Liver (tissue), 9 donors: ENCODE results near the gene PLIN3. TPM values are rescaled to one million over a fixed set of nuclear protein-coding genes. Genes with fewer than 3 reads are reported as not detected.

Experiments used
- DNase-seq: peaks from one replicate; pipeline ENCODE4 v3.0.0-alpha.2; 2017; ENCODE audit warnings: low spot score
- H3K27ac ChIP-seq, 2 donors: one replicate each; pipeline ENCODE4 v1.7.0; 2013; ENCODE audit warnings: inconsistent platforms in 2 of 2, low read length in 2 of 2, control low read depth in 1 of 2, low read depth in 1 of 2, mild to moderate bottlenecking in 1 of 2
- H3K27me3 ChIP-seq, 4 donors: one replicate each; pipeline versions ENCODE4 v1.6.1 to v1.7.0; 2013; ENCODE audit warnings: low read length in 3 of 4, inconsistent platforms in 1 of 4, mild to moderate bottlenecking in 1 of 4, moderate library complexity in 1 of 4; ENCODE audit not compliant: control insufficient read depth in 4 of 4, insufficient read depth in 4 of 4
- H3K36me3 ChIP-seq, 4 donors: one replicate each; pipeline versions ENCODE4 v1.6.1 to v1.7.0; 2013; ENCODE audit warnings: low read length in 3 of 4, mild to moderate bottlenecking in 3 of 4, low read depth in 1 of 4, moderate library complexity in 1 of 4; ENCODE audit not compliant: control insufficient read depth in 4 of 4, insufficient read depth in 3 of 4
- H3K4me1 ChIP-seq, 4 donors: one replicate each; pipeline versions ENCODE4 v1.6.1 to v1.7.0; 2013; ENCODE audit warnings: low read length in 3 of 4, mild to moderate bottlenecking in 3 of 4, moderate library complexity in 1 of 4; ENCODE audit not compliant: control insufficient read depth in 4 of 4, insufficient read depth in 4 of 4
- H3K4me3 ChIP-seq, 3 donors: one replicate each; pipeline versions ENCODE4 v1.6.1 to v1.7.0; 2013; ENCODE audit warnings: low read length in 3 of 3, control low read depth in 1 of 3, low read depth in 1 of 3, mild to moderate bottlenecking in 1 of 3
- H3K9ac ChIP-seq, 2 donors: one replicate each; pipeline ENCODE4 v1.7.0; 2013; ENCODE audit warnings: low read length in 2 of 2, mild to moderate bottlenecking in 2 of 2, moderate library complexity in 2 of 2, control low read depth in 1 of 2, low read depth in 1 of 2
- H3K9me3 ChIP-seq, 4 donors: one replicate each; pipeline versions ENCODE4 v1.6.1 to v1.7.0; 2013; ENCODE audit warnings: low read length in 3 of 4; ENCODE audit not compliant: control insufficient read depth in 4 of 4
- EGR1 ChIP-seq, 2 donors: IDR thresholded peaks; 2 replicates each; pipeline ENCODE4 v1.6.1; 2016 to 2018; ENCODE audit warnings: antibody characterized with exemption in 2 of 2, low read depth in 2 of 2
- FOXA1 ChIP-seq: IDR thresholded peaks from 2 replicates; pipeline ENCODE4 v1.6.1; 2016; ENCODE audit warnings: antibody characterized with exemption
- FOXA2 ChIP-seq: IDR thresholded peaks from 2 replicates; pipeline ENCODE4 v1.6.1; 2016; ENCODE audit warnings: antibody characterized with exemption
- GABPA ChIP-seq, 2 donors: IDR thresholded peaks in 1 of 2; conservative IDR thresholded peaks in 1 of 2; 2 replicates each; pipeline ENCODE4 v1.6.1; 2016; ENCODE audit warnings: antibody characterized with exemption in 2 of 2, mild to moderate bottlenecking in 1 of 2, moderate library complexity in 1 of 2
- HNF4A ChIP-seq, 2 donors: conservative IDR thresholded peaks; 2 replicates each; pipeline ENCODE4 v1.6.1; 2016; ENCODE audit warnings: antibody characterized with exemption in 2 of 2, mild to moderate bottlenecking in 2 of 2
- NR2F2 ChIP-seq: IDR thresholded peaks from 2 replicates; pipeline ENCODE4 v1.6.1; 2016; ENCODE audit warnings: antibody characterized with exemption
- RAD21 ChIP-seq, 2 donors: IDR thresholded peaks; 2 replicates each; pipeline ENCODE4 v1.6.1; 2016; ENCODE audit warnings: antibody characterized with exemption in 2 of 2, mild to moderate bottlenecking in 2 of 2
- SP1 ChIP-seq: IDR thresholded peaks from 2 replicates; pipeline ENCODE4 v1.6.1; 2018; ENCODE audit warnings: antibody characterized with exemption, mild to moderate bottlenecking
- YY1 ChIP-seq: IDR thresholded peaks from 2 replicates; pipeline ENCODE4 v1.6.1; 2016; ENCODE audit warnings: antibody characterized with exemption, mild to moderate bottlenecking
- WGBS: extraction: QIAGEN DNeasy Blood & Tissue Kit; methylation state at CpG from one replicate; pipeline ENCODE4 v1.1.7; 2013; 5-methylcytosine and 5-hydroxymethylcytosine counted together
- polyA plus RNA-seq, 2 donors: library from polyadenylated mRNA; stranded (reverse) in 1 of 2; unstranded in 1 of 2; fragments of 200-250 nt in 1 of 2; fragments of >200 nt in 1 of 2; fragmentation: Nextera tagmentation in 1 of 2; extraction: Ambion mirVana in 1 of 2; gene quantifications; one replicate each; pipeline versions ENCODE4 v1.2.1 to v1.2.3, GENCODE V29; 2013 to 2015
- total RNA-seq, 2 donors: library from RNA; depleted of rRNA; stranded (reverse); fragments of >200 nt; gene quantifications; one replicate each; pipeline ENCODE4 v1.2.3, GENCODE V29; 2014
- TF ChIP-seq, protein P1 (sequence below): IDR thresholded peaks from 2 replicates; pipeline ENCODE4 v1.6.1; 2016; ENCODE audit warnings: antibody characterized with exemption, mild to moderate bottlenecking
- TF ChIP-seq, protein P2 (sequence below): IDR thresholded peaks from 2 replicates; pipeline ENCODE4 v1.6.1; 2016; ENCODE audit warnings: antibody characterized with exemption
- TF ChIP-seq, protein P3 (sequence below): fragments of 150-350 bp; IDR thresholded peaks from 2 replicates; pipeline ENCODE4 v1.5.1; 2017; ENCODE audit warnings: improper control_type of control experiment, low read depth, low read length; ENCODE audit not compliant: missing input control
- TF ChIP-seq, protein P4 (sequence below): IDR thresholded peaks from 2 replicates; pipeline ENCODE4 v1.6.1; 2016; ENCODE audit warnings: antibody characterized with exemption
- TF ChIP-seq, protein P5 (sequence below): IDR thresholded peaks from 2 replicates; pipeline ENCODE4 v1.6.1; 2016; ENCODE audit warnings: antibody characterized with exemption
- donor health status: healthy.
- donor health status: healthy.
- donor health status: healthy.
- donor health status: healthy.
- donor health status: healthy.

The PLIN3 gene, protein sequence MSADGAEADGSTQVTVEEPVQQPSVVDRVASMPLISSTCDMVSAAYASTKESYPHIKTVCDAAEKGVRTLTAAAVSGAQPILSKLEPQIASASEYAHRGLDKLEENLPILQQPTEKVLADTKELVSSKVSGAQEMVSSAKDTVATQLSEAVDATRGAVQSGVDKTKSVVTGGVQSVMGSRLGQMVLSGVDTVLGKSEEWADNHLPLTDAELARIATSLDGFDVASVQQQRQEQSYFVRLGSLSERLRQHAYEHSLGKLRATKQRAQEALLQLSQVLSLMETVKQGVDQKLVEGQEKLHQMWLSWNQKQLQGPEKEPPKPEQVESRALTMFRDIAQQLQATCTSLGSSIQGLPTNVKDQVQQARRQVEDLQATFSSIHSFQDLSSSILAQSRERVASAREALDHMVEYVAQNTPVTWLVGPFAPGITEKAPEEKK
- total RNA-seq (10 to 100 TPM; 22.3 to 30.2 TPM), polyA plus RNA-seq (10 to 100 TPM; 16.9 to 19.2 TPM)

DNA sequence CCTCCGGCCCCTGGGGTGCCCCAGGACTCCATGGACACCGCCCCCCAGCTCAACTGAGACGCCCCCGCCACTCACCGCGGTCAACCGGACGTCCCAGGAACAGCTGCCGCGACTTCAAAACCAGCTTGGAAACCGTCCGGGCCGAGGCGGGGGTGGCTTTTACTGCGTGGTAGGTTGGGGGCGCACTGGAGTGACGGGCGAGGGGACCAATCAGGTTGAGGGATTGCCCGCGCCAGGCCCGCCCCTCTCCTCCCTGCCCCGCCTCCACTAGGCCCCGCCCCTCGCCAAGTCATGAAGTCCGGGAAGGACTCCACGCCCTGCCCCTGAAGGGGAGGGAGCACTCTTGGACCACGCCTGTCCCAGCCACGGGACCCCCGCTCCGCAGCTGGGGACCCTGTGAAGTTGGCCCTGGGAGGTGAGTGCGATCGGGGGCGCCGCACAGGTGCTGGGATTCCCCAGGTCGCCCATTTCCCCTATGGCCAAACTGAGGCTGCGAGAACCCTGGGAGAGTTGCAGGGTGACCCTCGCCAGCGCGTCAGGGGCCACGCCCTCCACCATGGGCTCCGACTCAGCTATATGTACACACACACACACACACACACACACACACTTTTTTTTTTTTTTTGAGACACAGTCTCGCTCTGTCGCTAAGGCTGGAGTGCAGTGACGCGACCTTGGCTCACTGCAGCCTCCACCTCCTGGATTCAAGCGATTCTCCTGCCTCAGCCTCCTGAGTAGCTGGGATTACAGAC, at the start of gene PLIN3:
Gene PLIN3, minus strand, starts transcription at position 134 of the 752 bp plus-strand sequence. CDS start 6,273 bp downstream, outside the sequence.
- H3K27ac ChIP-seq: peak within 1 kb of the TSS; percentile 82 to 85
- no peaks in the 10 kb centered on the region for H3K9me3 ChIP-seq
- TF ChIP-seq GABPA (IDR thresholded peaks at IDR 0.05 in 1 of 2, conservative IDR thresholded peaks at IDR 0.05 in 1 of 2) (peak in 1 of 2 donors; percentile 43), FOXA2 (no peak), HNF4A (conservative IDR thresholded peaks at IDR 0.05) (peak in 1 of 2 donors; percentile 10), EGR1 (IDR thresholded peaks at IDR 0.05; ENCODE audit: low read depth in 2 of 2) (peak; percentile 66 to 86), YY1 (peak; percentile 41), FOXA1 (no peak), RAD21 (IDR thresholded peaks at IDR 0.05) (no peak), NR2F2 (no peak), SP1 (peak; percentile 84)
- TF ChIP-seq, protein P1, sequence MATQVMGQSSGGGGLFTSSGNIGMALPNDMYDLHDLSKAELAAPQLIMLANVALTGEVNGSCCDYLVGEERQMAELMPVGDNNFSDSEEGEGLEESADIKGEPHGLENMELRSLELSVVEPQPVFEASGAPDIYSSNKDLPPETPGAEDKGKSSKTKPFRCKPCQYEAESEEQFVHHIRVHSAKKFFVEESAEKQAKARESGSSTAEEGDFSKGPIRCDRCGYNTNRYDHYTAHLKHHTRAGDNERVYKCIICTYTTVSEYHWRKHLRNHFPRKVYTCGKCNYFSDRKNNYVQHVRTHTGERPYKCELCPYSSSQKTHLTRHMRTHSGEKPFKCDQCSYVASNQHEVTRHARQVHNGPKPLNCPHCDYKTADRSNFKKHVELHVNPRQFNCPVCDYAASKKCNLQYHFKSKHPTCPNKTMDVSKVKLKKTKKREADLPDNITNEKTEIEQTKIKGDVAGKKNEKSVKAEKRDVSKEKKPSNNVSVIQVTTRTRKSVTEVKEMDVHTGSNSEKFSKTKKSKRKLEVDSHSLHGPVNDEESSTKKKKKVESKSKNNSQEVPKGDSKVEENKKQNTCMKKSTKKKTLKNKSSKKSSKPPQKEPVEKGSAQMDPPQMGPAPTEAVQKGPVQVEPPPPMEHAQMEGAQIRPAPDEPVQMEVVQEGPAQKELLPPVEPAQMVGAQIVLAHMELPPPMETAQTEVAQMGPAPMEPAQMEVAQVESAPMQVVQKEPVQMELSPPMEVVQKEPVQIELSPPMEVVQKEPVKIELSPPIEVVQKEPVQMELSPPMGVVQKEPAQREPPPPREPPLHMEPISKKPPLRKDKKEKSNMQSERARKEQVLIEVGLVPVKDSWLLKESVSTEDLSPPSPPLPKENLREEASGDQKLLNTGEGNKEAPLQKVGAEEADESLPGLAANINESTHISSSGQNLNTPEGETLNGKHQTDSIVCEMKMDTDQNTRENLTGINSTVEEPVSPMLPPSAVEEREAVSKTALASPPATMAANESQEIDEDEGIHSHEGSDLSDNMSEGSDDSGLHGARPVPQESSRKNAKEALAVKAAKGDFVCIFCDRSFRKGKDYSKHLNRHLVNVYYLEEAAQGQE: no peak
- TF ChIP-seq, protein P2, sequence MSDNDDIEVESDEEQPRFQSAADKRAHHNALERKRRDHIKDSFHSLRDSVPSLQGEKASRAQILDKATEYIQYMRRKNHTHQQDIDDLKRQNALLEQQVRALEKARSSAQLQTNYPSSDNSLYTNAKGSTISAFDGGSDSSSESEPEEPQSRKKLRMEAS: no peak
- TF ChIP-seq, protein P3, sequence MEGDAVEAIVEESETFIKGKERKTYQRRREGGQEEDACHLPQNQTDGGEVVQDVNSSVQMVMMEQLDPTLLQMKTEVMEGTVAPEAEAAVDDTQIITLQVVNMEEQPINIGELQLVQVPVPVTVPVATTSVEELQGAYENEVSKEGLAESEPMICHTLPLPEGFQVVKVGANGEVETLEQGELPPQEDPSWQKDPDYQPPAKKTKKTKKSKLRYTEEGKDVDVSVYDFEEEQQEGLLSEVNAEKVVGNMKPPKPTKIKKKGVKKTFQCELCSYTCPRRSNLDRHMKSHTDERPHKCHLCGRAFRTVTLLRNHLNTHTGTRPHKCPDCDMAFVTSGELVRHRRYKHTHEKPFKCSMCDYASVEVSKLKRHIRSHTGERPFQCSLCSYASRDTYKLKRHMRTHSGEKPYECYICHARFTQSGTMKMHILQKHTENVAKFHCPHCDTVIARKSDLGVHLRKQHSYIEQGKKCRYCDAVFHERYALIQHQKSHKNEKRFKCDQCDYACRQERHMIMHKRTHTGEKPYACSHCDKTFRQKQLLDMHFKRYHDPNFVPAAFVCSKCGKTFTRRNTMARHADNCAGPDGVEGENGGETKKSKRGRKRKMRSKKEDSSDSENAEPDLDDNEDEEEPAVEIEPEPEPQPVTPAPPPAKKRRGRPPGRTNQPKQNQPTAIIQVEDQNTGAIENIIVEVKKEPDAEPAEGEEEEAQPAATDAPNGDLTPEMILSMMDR: no peak
- TF ChIP-seq, protein P4, sequence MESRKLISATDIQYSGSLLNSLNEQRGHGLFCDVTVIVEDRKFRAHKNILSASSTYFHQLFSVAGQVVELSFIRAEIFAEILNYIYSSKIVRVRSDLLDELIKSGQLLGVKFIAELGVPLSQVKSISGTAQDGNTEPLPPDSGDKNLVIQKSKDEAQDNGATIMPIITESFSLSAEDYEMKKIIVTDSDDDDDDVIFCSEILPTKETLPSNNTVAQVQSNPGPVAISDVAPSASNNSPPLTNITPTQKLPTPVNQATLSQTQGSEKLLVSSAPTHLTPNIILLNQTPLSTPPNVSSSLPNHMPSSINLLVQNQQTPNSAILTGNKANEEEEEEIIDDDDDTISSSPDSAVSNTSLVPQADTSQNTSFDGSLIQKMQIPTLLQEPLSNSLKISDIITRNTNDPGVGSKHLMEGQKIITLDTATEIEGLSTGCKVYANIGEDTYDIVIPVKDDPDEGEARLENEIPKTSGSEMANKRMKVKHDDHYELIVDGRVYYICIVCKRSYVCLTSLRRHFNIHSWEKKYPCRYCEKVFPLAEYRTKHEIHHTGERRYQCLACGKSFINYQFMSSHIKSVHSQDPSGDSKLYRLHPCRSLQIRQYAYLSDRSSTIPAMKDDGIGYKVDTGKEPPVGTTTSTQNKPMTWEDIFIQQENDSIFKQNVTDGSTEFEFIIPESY: no peak
- TF ChIP-seq, protein P5, sequence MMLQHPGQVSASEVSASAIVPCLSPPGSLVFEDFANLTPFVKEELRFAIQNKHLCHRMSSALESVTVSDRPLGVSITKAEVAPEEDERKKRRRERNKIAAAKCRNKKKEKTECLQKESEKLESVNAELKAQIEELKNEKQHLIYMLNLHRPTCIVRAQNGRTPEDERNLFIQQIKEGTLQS: no peak
- peak within 1 kb of the TSS; percentile 75 to 92 for H3K9ac ChIP-seq
- peak within 1 kb of the TSS; percentile 77 to 86 (median 82) for H3K4me3 ChIP-seq
- peaks cover 0 to 2% (median under 1%) of the 10 kb centered on the region in 4 donors for H3K36me3 ChIP-seq
- peaks cover 0 to 14% (median 5%) of the 10 kb centered on the region in 4 donors for H3K4me1 ChIP-seq
- peak; percentile 97 for DNase-seq
- no peaks in the 10 kb centered on the region for H3K27me3 ChIP-seq
- 8% methylated on average over 46 of the region's 46 CpGs for WGBS
